ENCODE results near the gene NUP210L.
"Not testable (repeated sequence)": the region's sequence is repeated elsewhere in the genome, so short reads cannot be mapped to it uniquely, and the experiment has no call there.

NUP210L gene

GRCh38 chr1:154097873-154098272 is 57.0 kb downstream of the NUP210L start:
- DNase-seq (ENCODE audit: low spot score): no peak

DNA sequence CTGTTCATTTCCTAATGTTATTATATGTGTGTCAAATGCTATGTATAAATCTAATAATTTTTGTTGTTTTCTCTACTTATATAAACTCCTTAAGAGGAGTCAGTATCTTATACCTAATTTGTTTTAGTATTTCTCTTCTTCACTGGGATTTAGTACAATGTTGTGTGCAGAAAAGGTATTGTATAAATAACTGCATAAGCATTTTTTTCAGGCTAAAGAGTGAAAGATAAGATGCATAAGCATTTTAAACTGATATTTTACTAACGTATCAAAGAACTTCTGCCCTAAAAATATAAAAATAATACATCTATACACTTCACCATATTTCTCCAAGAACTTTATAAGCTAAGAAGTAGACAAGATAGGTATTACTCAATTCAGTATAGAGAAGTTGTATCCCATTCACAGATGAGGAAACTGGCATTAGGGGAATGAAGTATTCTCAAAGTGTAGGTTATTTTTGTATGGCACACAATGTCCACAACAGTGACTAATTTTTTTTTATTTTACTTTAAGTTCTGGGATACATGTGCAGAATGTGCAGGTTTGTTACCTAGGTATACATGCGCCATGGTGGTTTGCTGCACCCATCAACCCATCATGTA is 59.3 kb downstream of the NUP210L start:
- no peak for DNase-seq (ENCODE audit: low spot score)

DNA sequence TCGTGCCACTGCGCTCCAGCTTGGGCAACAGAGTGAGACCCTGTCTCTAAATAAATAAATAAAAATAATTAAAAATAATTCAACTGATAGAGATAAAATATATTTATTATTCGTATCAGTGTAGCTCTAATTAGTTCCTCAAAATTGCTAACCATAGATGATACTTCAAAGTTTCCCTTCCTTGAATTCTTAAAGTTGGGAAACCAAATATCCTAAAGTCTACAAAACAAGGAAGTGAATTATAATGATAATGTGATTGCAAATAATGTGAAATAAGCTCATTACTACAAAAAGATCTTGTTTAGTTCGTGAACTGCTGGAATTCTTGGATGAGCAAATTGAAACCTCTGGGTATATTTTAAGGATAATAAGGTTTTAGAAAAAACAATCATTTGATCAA is 60.5 kb downstream of the NUP210L start:
- no peak for DNase-seq (ENCODE audit: low spot score)

- no peak for DNase-seq (ENCODE audit: low spot score)
These were observed 61.2 kb downstream of the NUP210L start for GRCh38 chr1:154093699-154094098.

- DNase-seq (ENCODE audit: low spot score): no peak
These were observed 63.2 kb downstream of the NUP210L start for GRCh38 chr1:154091706-154092105.

DNA sequence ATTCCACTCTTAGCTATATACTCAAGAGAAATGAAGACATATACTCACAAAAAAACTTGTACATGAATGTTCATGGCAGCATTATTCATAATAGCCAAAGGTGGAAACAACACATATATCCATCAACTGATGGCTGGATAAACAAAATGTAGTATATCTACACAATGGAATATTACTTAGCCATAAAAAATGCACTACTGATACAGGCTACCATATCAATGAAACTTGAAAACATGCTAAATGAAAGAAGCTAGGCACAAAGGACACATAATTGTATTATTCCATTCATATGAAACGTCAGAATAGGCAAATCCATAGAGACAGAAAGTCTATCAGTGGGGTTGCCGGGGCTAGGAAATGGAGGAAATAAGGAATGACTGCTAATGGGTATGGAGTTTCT is 67.3 kb downstream of the NUP210L start:
- no peak for DNase-seq (ENCODE audit: low spot score)

GRCh38 chr1:154083057-154083456 is 71.8 kb downstream of the NUP210L start:
- not testable (repeated sequence) for DNase-seq (ENCODE audit: low spot score)

- no peak for DNase-seq (ENCODE audit: low spot score)
These were observed 73.3 kb downstream of the NUP210L start for GRCh38 chr1:154081386-154082126.

DNA sequence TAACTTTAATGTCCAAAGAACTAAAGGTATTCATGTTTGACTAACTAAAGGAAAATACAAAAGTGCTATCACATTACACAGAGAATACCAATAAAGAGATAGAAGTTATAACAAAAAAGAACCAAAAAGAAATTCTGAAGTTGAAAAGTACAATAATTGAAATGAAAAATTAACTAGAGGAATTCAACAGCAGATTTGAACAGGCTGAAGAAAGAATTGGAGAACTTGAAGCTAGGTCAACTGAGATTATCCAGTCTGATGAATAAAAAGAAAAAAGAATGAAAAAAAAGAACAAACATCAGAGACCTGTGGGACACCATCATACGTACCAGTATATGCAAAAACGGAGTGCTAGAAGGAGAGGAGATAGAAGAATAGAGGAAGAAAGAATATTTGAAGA is 78.5 kb downstream of the NUP210L start:
- no peak for DNase-seq (ENCODE audit: low spot score)

- no peak for DNase-seq (ENCODE audit: low spot score)
These were observed 79.1 kb downstream of the NUP210L start for GRCh38 chr1:154075746-154076145.

DNA sequence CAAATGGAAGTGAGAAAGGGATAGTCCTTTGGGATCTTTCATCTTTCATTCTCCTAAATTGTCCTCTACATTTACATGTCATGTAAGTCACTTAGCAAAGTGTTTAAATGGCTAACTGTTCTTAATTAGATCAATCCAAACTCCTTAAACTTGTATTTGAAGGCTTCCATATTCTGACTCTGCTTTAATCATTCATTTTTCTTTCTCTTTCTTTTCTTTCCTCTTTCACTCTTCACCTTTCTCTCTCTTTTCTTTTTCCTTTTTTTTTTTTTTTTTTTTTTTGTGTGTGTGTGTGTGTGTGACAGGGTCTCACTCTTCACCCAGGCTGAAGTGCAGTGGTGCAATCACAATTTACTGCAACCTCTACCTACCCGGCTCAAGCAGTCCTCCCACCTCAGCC is 92.6 kb downstream of the NUP210L start:
- DNase-seq (ENCODE audit: low spot score): no peak

DNA sequence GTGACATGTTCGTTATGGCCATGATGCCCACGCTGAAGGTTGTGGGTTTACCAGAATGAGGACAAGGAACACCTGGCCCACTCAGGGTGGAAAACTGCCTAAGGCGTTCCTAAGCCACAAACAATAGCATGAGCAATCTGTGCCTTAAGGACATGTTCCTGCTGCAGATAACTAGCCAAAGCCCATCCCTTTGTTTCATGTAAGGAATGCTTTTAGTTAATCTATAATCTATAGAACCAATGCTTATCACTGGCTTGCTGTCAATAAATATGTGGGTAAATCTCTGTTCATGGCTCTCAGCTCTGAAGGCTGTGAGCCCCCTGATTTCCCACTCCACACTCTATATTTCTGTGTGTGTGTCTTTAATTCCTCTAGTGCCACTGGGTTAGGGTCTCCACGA is 107.4 kb downstream of the NUP210L start:
- DNase-seq (ENCODE audit: low spot score): not testable (repeated sequence)

DNA sequence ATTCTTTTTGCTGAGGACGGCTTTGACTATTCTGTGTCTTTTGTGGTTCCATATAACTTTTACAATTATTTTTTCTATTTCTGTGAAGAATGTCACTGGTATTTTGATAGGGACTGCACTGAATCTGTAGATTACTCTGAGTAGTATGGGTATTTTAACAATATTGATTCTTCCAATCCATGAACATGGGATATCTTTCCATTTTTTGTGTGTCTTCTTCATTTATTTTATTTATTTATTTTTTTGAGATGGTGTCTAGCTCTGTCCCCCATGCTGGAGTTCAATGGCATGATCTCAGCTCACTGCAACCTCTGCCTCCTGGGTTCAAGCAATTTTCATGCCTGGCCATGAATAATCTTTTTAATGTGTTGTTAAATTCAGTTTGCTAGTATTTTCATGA is 121.2 kb downstream of the NUP210L start:
- not testable (repeated sequence) for DNase-seq (ENCODE audit: low spot score)

DNA sequence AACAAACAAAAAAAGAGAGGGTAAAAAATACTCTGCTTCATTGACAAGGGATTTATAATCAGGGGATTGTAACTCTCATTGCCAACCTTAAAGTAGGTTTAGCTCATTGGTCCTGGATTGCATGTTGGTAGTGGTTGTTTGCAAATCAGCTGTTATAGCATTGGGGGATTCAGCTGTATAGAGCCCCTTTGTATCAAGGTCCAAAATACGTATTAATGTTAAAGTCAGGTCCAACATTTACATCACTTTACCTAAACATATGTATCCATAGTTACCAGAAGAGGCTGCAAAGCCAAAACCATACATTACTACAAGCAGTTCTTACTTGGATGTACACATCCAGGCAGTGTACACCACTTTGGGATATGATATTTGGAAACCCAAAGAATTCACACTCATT is 134.9 kb downstream of the NUP210L start:
- no peak for DNase-seq (ENCODE audit: low spot score)

DNA sequence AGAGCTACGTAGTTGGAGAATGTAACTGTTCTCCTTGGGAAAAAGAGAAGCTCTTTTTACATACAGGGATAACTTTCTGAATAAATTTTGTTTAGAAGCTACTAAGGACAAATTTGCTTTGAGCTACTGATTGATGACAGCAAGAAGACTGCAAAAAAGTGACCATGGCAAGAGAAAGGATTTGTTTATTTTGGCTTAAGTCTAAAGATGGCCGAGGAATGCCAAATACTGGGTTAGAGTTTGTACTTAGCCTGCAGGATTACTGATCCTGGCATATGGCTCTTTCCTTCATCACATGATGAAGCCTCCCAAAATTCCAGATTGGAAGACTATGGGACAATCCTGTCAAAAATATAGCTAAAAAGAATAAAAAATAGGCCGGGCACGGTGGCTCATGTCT is 135.6 kb downstream of the NUP210L start:
- DNase-seq (ENCODE audit: low spot score): no peak

- DNase-seq (ENCODE audit: low spot score): peak; percentile 40
These were observed 140.5 kb downstream of the NUP210L start for GRCh38 chr1:154014154-154014907.

DNA sequence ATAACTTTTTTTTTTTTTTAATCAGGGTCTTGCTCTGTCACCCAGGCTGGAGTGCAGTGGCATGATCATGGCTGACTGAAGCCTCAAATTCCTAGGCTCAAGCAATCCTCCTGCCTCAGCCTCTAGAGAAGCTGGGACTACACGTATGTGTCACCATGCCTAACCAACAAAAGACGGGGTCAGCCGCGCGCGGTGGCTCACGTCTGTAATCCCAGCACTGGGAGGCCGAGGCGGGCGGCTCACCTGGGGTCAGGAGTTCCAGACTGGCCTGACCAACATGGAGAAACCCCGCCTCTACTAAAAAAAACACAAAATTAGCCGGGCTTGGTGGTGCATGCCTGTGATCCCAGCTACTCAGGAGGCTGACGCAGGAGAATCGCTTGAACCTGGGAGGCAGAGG is 142.3 kb downstream of the NUP210L start:
- DNase-seq (ENCODE audit: low spot score): not testable (repeated sequence)

GRCh38 chr1:154012129-154012528 is 142.7 kb downstream of the NUP210L start:
- DNase-seq (ENCODE audit: low spot score): no peak

- no peak for DNase-seq (ENCODE audit: low spot score)
These were observed 148.7 kb downstream of the NUP210L start for GRCh38 chr1:154006136-154006535.

DNA sequence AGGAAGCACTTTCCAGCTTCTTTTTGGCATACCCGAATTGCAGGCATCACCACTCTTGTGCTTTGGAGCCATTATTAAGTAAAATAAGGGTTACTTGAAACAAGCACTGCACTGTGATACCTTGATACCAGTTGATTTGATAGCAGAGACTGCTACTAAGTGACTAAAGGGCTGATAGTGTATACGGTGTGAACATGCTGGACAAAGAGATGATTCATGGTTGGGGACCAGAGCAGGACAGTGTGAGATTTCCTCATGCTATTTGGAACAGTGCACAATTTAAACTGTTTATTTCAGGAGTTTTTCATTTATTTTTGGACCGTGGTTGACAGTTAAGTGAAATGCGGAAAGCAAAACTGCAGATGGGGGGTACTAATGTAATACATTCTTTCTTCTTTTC is 154.5 kb downstream of the NUP210L start:
- no peak for DNase-seq (ENCODE audit: low spot score)

GRCh38 chr1:153996882-153997281 is 158.0 kb downstream of the NUP210L start:
- DNase-seq (ENCODE audit: low spot score): not testable (repeated sequence)

DNA sequence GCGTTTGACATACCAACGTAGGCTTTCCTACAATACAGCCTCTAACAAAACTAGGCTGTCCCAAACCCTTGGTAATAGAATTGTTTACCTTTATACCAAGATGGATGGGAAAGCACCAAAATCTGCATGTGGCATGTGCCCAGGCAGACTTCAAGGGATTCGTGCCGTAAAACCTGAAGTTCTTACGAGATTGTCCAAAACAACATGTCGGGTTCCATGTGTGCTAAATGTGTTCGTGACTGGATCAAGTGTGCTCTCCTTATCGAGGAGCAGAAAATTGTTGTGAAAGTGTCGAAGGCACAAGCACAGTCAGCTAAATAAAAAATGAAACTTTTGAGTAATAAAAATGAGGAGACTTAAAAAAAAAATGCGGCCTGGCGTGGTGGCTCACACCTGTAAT is 159.2 kb downstream of the NUP210L start:
- DNase-seq (ENCODE audit: low spot score): no peak

DNA sequence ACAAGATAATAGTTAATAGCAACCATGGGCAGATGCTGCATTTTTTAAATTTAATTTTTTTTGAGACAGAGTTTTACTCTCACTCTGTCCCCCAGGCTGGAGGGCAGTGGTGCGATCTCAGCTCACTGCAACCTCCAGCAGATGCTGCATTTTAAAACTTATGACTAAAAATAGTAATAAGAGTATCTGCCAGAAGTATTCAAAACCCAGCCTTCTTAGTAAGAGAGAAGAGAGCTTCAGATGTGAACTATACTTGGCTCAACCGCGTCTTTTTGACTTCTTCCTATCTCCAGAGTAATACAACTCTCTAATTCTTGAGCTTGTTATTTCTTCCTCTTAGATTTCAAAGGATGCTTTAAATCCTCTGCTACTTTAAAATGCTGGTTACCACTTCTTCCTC is 159.7 kb downstream of the NUP210L start:
- no peak for DNase-seq (ENCODE audit: low spot score)

Measured in AG08395 (cell line).